ENCODE measurements around the gene EXT2.

Gene EXT2

DNA sequence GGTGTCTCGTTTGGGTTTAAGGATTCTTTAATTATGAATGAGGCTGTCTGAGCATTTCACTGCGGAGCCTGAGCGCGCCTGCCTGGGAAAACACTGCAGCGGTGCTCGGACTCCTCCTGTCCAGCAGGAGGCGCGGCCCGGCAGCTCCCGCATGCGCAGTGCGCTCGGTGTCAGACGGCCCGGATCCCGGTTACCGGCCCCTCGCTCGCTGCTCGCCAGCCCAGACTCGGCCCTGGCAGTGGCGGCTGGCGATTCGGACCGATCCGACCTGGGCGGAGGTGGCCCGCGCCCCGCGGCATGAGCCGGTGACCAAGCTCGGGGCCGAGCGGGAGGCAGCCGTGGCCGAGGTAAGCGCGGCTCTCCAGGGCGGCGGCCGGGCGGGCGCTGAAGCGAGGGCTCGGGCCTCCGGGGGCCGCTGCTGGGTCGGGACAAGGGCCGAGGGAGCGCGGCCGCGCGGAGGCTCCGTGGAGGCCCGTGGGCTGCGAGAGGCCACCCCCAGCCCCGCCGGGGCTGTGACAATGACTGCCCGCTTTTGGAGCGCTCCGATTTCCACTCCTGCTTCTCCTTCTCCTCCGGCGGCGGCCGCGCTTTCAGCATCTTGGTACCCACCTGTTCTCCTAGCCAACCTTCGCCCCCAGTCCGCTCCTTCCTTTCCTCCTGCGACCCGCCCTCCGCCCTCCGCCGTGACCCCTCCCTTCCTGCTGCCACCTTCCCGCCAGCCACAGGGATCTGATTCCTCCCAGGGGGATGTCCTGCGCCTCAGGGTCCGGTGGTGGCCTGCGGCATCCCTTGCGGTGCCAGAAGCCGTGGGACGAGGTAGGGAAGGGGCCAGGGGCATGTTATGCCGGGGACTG is at the start of gene EXT2:
TSS of gene EXT2 (plus strand) at position 173 of the 854 bp plus-strand sequence. CDS start 12,035 bp downstream, outside the sequence.
- Histone ChIP-seq H3K27me3 (ENCODE audit: control insufficient read depth, insufficient read depth, low read length) (no peaks in the 10 kb centered on the region), H3K9ac (no peak within 1 kb of the TSS), H3K36me3 (ENCODE audit: control insufficient read depth, insufficient read depth, low read length) (no peaks in the 10 kb centered on the region), H3K4me3 (ENCODE audit: low read depth, low read length) (peak within 1 kb of the TSS; percentile 62), H3K4me2 (ENCODE audit: low read length) (peak within 1 kb of the TSS; percentile 82), H3K4me1 (no peaks in the 10 kb centered on the region), H2AFZ (peak within 1 kb of the TSS; percentile 57), H3K79me2 (peaks cover 9% of the 10 kb centered on the region), H3K9me3 (ENCODE audit: control insufficient read depth, low read length) (no peaks in the 10 kb centered on the region), H3K27ac (no peak within 1 kb of the TSS)
- TF ChIP-seq, protein P1, sequence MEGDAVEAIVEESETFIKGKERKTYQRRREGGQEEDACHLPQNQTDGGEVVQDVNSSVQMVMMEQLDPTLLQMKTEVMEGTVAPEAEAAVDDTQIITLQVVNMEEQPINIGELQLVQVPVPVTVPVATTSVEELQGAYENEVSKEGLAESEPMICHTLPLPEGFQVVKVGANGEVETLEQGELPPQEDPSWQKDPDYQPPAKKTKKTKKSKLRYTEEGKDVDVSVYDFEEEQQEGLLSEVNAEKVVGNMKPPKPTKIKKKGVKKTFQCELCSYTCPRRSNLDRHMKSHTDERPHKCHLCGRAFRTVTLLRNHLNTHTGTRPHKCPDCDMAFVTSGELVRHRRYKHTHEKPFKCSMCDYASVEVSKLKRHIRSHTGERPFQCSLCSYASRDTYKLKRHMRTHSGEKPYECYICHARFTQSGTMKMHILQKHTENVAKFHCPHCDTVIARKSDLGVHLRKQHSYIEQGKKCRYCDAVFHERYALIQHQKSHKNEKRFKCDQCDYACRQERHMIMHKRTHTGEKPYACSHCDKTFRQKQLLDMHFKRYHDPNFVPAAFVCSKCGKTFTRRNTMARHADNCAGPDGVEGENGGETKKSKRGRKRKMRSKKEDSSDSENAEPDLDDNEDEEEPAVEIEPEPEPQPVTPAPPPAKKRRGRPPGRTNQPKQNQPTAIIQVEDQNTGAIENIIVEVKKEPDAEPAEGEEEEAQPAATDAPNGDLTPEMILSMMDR (IDR thresholded peaks at IDR 0.05) = peak; percentile 66

DNA sequence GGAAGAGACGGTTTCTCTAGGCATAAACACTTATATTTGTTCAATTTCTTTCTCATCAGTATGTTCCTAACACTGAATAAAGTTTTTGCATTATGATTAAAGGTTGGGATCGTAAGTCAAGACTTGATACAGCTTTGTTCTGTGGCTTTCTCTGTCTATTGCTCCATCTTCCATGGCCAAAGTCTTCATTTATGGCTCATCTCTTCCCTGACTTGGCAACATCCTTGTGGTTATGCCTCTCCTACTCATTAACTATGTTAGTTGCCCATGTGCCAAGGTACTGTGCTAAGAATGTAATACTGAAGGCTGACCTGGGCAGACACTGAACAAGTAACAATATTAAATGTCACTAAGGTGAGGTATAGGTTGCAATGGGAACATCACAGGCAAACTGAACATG is 49.3 kb upstream of the EXT2 start:
- Histone ChIP-seq H3K4me3 (ENCODE audit: low read depth, low read length) (no peak overlapping the region), H3K4me1 (no peaks in the 10 kb centered on the region), H3K36me3 (ENCODE audit: control insufficient read depth, insufficient read depth, low read length) (no peaks in the 10 kb centered on the region)

DNA sequence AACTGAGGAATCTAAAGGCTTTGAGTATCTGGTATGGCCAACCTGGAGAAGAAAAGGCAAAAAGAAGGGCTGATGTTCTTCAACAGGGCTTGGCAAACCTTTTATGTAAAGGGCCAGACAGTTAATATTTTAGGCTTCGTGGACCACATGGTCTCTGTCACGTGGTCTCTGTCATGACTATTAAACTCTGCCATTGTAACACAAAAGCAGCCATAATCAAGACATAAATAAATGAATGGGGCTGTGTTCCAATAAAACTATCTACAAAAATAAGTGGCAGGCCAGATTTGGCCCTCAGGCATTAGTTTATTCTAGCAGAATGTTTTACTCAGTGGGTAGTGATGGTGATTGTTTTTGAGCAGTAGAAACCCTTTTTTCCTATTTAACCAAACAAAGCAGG is 48.2 kb upstream of the EXT2 start:
- Histone ChIP-seq H2AFZ (no peak overlapping the region), H3K36me3 (ENCODE audit: control insufficient read depth, insufficient read depth, low read length) (no peaks in the 10 kb centered on the region), H3K79me2 (no peaks in the 10 kb centered on the region), H3K4me1 (no peaks in the 10 kb centered on the region), H3K27ac (no peak overlapping the region), H3K27me3 (ENCODE audit: control insufficient read depth, insufficient read depth, low read length) (no peaks in the 10 kb centered on the region), H3K9ac (no peak overlapping the region), H3K4me2 (ENCODE audit: low read length) (no peak overlapping the region), H3K9me3 (ENCODE audit: control insufficient read depth, low read length) (no peaks in the 10 kb centered on the region), H3K4me3 (ENCODE audit: low read depth, low read length) (no peak overlapping the region)
- TF ChIP-seq, protein P1 (IDR thresholded peaks at IDR 0.05) = no peak

More for the DNA sequence above, 49.3 kb upstream of the EXT2 start:
- Histone ChIP-seq H3K27ac (no peak overlapping the region), H3K9me3 (ENCODE audit: control insufficient read depth, low read length) (no peaks in the 10 kb centered on the region), H3K9ac (no peak overlapping the region), H3K27me3 (ENCODE audit: control insufficient read depth, insufficient read depth, low read length) (no peaks in the 10 kb centered on the region), H3K79me2 (no peaks in the 10 kb centered on the region), H3K4me2 (ENCODE audit: low read length) (no peak overlapping the region), H2AFZ (no peak overlapping the region)
- TF ChIP-seq, protein P1 (IDR thresholded peaks at IDR 0.05) = no peak

DNA sequence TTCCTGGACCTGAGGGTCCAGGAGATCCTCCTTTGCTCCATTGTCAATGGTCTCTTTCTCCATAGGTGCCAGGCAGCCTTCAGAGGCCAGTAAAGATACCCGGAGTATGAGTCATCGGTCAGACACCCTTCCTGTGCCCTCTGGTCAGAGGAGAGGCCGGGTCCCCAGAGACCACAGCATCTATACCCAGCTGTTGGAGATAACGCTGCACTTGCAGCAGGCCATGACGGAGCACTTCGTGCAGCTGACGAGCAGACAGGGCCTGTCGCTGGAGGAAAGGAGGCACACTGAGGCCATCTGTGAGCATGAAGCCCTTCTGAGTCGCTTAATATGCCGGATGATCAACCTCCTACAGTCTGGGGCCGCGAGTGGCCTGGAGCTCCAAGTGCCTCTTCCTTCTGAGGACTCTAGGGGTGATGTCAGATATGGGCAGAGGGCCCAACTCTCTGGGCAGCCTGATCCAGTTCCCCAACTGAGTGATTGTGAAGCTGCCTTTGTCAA is 47.5 kb upstream of the EXT2 start, which contains the start of gene ACCSL:
TSS of gene ACCSL (plus strand) at position 51 of the 501 bp plus-strand sequence. CDS start at position 107, 56 bp downstream.
- Histone ChIP-seq H2AFZ (no peak within 1 kb of the TSS), H3K27me3 (ENCODE audit: control insufficient read depth, insufficient read depth, low read length) (no peaks in the 10 kb centered on the region), H3K4me2 (ENCODE audit: low read length) (no peak within 1 kb of the TSS), H3K9ac (no peak within 1 kb of the TSS), H3K4me3 (ENCODE audit: low read depth, low read length) (no peak within 1 kb of the TSS), H3K9me3 (ENCODE audit: control insufficient read depth, low read length) (no peaks in the 10 kb centered on the region), H3K36me3 (ENCODE audit: control insufficient read depth, insufficient read depth, low read length) (no peaks in the 10 kb centered on the region), H3K27ac (no peak within 1 kb of the TSS), H3K4me1 (no peaks in the 10 kb centered on the region), H3K79me2 (no peaks in the 10 kb centered on the region)
- TF ChIP-seq, protein P1 (IDR thresholded peaks at IDR 0.05) = no peak
